WERI-Rb-1 (cell line): ENCODE results near the gene MOSMO.

Source experiments
- DNase-seq: peaks from one replicate; pipeline ENCODE4 v3.0.0-alpha.2; 2020
- H3K27ac ChIP-seq: fragments of 250-450 bp; sonication (Bioruptor Pico); 2 replicates; pipeline ENCODE4 v1.5.1; 2020; ENCODE audit warnings: mild to moderate bottlenecking, moderate library complexity
- H3K27me3 ChIP-seq: fragments of 250-450 bp; sonication (Bioruptor Pico); 2 replicates; pipeline ENCODE4 v1.5.1; 2021; ENCODE audit warnings: mild to moderate bottlenecking, low read depth, moderate library complexity; ENCODE audit not compliant: insufficient read depth, severe bottlenecking
- H3K36me3 ChIP-seq: fragments of 250-450 bp; sonication (Bioruptor Pico); 2 replicates; pipeline ENCODE4 v1.5.1; 2020; ENCODE audit warnings: mild to moderate bottlenecking, moderate library complexity
- H3K4me3 ChIP-seq: 2 replicates; pipeline ENCODE4 v1.5.1; 2011; ENCODE audit warnings: low read depth, mild to moderate bottlenecking, control low read depth, low read length
- H3K9me3 ChIP-seq: fragments of 250-450 bp; sonication (Bioruptor Pico); 2 replicates; pipeline ENCODE4 v1.5.1; 2021; ENCODE audit warnings: mild to moderate bottlenecking, moderate library complexity; ENCODE audit not compliant: severe bottlenecking
- CTCF ChIP-seq: IDR thresholded peaks from 2 replicates; pipeline ENCODE4 v1.5.1; 2011; ENCODE audit warnings: low read depth, mild to moderate bottlenecking, control low read depth, inconsistent platforms, low read length

The MOSMO gene

GRCh38 chr16:21973945-21974344 is 34.0 kb upstream of the MOSMO start:
- H3K9me3 ChIP-seq: no peaks in the 10 kb centered on the region
- no peak overlapping the region for H3K4me3 ChIP-seq
- TF ChIP-seq CTCF: no peak
- H3K27me3 ChIP-seq: no peaks in the 10 kb centered on the region
- DNase-seq: no peak
- no peak overlapping the region for H3K27ac ChIP-seq
- H3K36me3 ChIP-seq: peaks cover 85% of the 10 kb centered on the region

GRCh38 chr16:21980032-21980431 is 27.9 kb upstream of the MOSMO start:
- DNase-seq: no peak
- Histone ChIP-seq H3K9me3 (no peaks in the 10 kb centered on the region), H3K36me3 (peaks cover 93% of the 10 kb centered on the region), H3K27ac (no peak overlapping the region), H3K4me3 (no peak overlapping the region), H3K27me3 (no peaks in the 10 kb centered on the region)
- no peak for TF ChIP-seq CTCF

GRCh38 chr16:21982108-21982507 is 25.8 kb upstream of the MOSMO start:
- H3K36me3 ChIP-seq: peaks cover 78% of the 10 kb centered on the region
- H3K4me3 ChIP-seq: no peak overlapping the region
- no peak overlapping the region for H3K27ac ChIP-seq
- no peaks in the 10 kb centered on the region for H3K9me3 ChIP-seq
- no peaks in the 10 kb centered on the region for H3K27me3 ChIP-seq
- TF ChIP-seq CTCF: no peak
- DNase-seq: no peak

GRCh38 chr16:21984062-21984461 is 23.8 kb upstream of the MOSMO start:
- H3K4me3 ChIP-seq: no peak overlapping the region
- no peak for TF ChIP-seq CTCF
- peaks cover 59% of the 10 kb centered on the region for H3K36me3 ChIP-seq
- no peak overlapping the region for H3K27ac ChIP-seq
- H3K27me3 ChIP-seq: no peaks in the 10 kb centered on the region
- no peak for DNase-seq
- no peaks in the 10 kb centered on the region for H3K9me3 ChIP-seq

- no peak for TF ChIP-seq CTCF
- H3K9me3 ChIP-seq: no peaks in the 10 kb centered on the region
- H3K36me3 ChIP-seq: peaks cover 47% of the 10 kb centered on the region
- H3K27ac ChIP-seq: no peak overlapping the region
- no peak overlapping the region for H3K4me3 ChIP-seq
- no peaks in the 10 kb centered on the region for H3K27me3 ChIP-seq
- no peak for DNase-seq
These were observed 22.4 kb upstream of the MOSMO start for GRCh38 chr16:21985524-21985923.

GRCh38 chr16:21986692-21987246 is 21.1 kb upstream of the MOSMO start:
- H3K27ac ChIP-seq: no peak overlapping the region
- peaks cover 37% of the 10 kb centered on the region for H3K36me3 ChIP-seq
- H3K27me3 ChIP-seq: no peaks in the 10 kb centered on the region
- DNase-seq: no peak
- H3K4me3 ChIP-seq: no peak overlapping the region
- H3K9me3 ChIP-seq: no peaks in the 10 kb centered on the region
- no peak for TF ChIP-seq CTCF
